HepG2 (cell line): Measurements from ENCODE around the gene RAB2B. TPM values are rescaled to one million over a fixed set of nuclear protein-coding genes. Genes with fewer than 3 reads are reported as not detected.

Experiments
- CREM ChIP-seq, 2 experiments: sonication (generic) in 1 of 2; formaldehyde crosslinking in 1 of 2; IDR thresholded peaks; 2 replicates each; pipeline versions ENCODE4 v1.4.0 to v1.6.1; 2016 to 2020; ENCODE audit warnings: antibody characterized with exemption in 1 of 2, mild to moderate bottlenecking in 1 of 2, missing genetic modification reagents in 1 of 2
- MEIS2 ChIP-seq: sonication (generic); formaldehyde crosslinking; IDR thresholded peaks from 2 replicates; pipeline ENCODE4 v1.9.0; 2021; ENCODE audit warnings: mild to moderate bottlenecking, missing genetic modification reagents
- MXI1 ChIP-seq: IDR thresholded peaks from 3 replicates; pipeline ENCODE4 v1.6.1; 2012; ENCODE audit warnings: low read depth, low read length, inconsistent platforms, borderline replicate concordance
- SMC3 ChIP-seq: IDR thresholded peaks from 2 replicates; pipeline ENCODE4 v1.6.1; 2011; ENCODE audit warnings: low read length, improper control_type of control experiment
- ZFP62 ChIP-seq: sonication (generic); formaldehyde crosslinking; IDR thresholded peaks from 2 replicates; pipeline ENCODE4 v1.4.0; 2020; ENCODE audit warnings: missing genetic modification reagents
- ZNF331 ChIP-seq: sonication (generic); formaldehyde crosslinking; IDR thresholded peaks from 2 replicates; pipeline ENCODE4 v1.4.0; 2020; ENCODE audit warnings: missing genetic modification reagents
- ZNF562 ChIP-seq: sonication (generic); formaldehyde crosslinking; IDR thresholded peaks from 2 replicates; pipeline ENCODE4 v1.8.0; 2022; ENCODE audit warnings: missing genetic modification reagents, borderline replicate concordance
- ZNF781 ChIP-seq: sonication (generic); formaldehyde crosslinking; IDR thresholded peaks from 2 replicates; pipeline ENCODE4 v1.5.1; 2020; ENCODE audit warnings: borderline replicate concordance, mild to moderate bottlenecking, missing genetic modification reagents; ENCODE audit errors: not compliant biosample characterization
- ZSCAN31 ChIP-seq: sonication (generic); formaldehyde crosslinking; IDR thresholded peaks from 2 replicates; pipeline ENCODE4 v1.5.0; 2020; ENCODE audit warnings: low read depth, mild to moderate bottlenecking, missing genetic modification reagents
- polyA plus RNA-seq, 8 experiments: library from polyadenylated mRNA; depleted of rRNA in 3 of 8; stranded (reverse) in 7 of 8; unstranded in 1 of 8; fragments of >200 nt; fragmentation: Illumina TruSeq in 4 of 8; extraction: Trizol in 4 of 8; gene quantifications; 2 replicates each; pipeline versions ENCODE4 v1.2.1 to v1.2.3, GENCODE V29; 2011 to 2016; ENCODE audit warnings: low read depth in 4 of 8, missing spikeins in 1 of 8, mixed read lengths in 1 of 8; ENCODE audit not compliant: insufficient read depth in 1 of 8
- total RNA-seq, 5 experiments: library from RNA; depleted of rRNA; stranded (reverse); fragments of >200 nt; fragmentation: Illumina TruSeq; extraction: Trizol; gene quantifications; 2 replicates each; pipeline ENCODE4 v1.2.3, GENCODE V29; 2016; ENCODE audit warnings: low read depth in 1 of 5
- TF ChIP-seq, protein P1 (sequence below): sonication (generic); formaldehyde crosslinking; IDR thresholded peaks from 2 replicates; pipeline ENCODE4 v1.9.0; 2021; ENCODE audit warnings: missing genetic modification reagents, mild to moderate bottlenecking, borderline replicate concordance
- TF ChIP-seq, protein P2 (sequence below): sonication (generic); formaldehyde crosslinking; IDR thresholded peaks from 2 replicates; pipeline ENCODE4 v1.4.0; 2020; ENCODE audit warnings: missing genetic modification reagents, borderline replicate concordance
- TF ChIP-seq, protein P3 (sequence below): sonication (generic); formaldehyde crosslinking; IDR thresholded peaks from 2 replicates; pipeline ENCODE4 v1.5.0; 2020; ENCODE audit warnings: mild to moderate bottlenecking, missing genetic modification reagents, borderline replicate concordance
- TF ChIP-seq, protein P4 (sequence below): sonication (generic); formaldehyde crosslinking; IDR thresholded peaks from 2 replicates; pipeline ENCODE4 v1.5.0; 2020; ENCODE audit warnings: mild to moderate bottlenecking, missing genetic modification reagents

RAB2B gene
- total and polyA plus RNA-seq, 2 of the 13 experiments (the other 11 are each of a cell fraction or from before 2014, with no cell fraction given): 36.0 to 60.6 TPM

DNA sequence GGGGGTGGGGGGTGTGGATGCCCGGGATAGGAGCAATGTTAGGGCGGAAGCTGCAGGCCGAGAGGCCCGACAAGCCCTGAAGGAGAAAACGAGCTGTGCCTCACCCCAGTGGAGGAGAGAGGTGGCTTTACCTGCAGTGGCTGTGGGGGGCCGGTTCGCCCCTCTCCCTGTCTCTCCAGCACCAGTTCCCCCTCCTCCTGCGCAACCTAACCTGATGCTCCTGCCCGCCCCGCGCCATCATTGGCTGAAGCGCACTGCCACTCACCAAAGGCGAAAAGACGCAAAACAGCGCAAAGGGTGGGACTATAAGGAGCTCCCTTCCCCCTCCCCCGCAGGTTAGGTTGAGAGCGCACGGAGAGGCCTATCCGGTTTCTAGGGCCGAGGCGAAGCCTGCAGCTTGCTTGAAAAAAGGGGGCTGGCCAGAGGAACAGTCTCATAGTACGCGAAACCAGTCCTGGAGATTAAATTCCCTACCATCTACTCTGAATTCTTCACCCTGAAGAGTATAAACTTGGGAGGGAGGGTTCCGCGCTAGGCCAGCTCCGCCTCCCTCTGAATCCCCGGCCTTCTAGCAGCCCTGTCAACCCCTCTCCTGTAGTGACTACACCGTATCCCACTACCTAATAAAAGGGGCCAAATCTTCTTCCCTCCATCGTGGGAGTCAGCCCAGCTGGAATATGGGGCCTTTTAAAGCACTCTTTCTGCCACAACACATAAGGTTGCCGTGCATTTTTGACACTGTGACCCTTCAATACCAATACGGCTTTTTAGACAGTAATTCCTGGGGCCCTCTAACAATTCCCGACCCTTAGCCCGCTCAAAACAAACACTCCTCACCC lies 39.5 kb downstream of the RAB2B start (continued):
- TF ChIP-seq ZNF331: peak; percentile 83
- TF ChIP-seq CREM (IDR thresholded peaks at IDR 0.05): peak; percentile 87
- TF ChIP-seq CREM (CRISPR knock-in tag; IDR thresholded peaks at IDR 0.05): no peak
- TF ChIP-seq, protein P1, sequence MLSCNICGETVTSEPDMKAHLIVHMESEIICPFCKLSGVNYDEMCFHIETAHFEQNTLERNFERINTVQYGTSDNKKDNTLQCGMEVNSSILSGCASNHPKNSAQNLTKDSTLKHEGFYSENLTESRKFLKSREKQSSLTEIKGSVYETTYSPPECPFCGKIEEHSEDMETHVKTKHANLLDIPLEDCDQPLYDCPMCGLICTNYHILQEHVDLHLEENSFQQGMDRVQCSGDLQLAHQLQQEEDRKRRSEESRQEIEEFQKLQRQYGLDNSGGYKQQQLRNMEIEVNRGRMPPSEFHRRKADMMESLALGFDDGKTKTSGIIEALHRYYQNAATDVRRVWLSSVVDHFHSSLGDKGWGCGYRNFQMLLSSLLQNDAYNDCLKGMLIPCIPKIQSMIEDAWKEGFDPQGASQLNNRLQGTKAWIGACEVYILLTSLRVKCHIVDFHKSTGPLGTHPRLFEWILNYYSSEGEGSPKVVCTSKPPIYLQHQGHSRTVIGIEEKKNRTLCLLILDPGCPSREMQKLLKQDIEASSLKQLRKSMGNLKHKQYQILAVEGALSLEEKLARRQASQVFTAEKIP (CRISPR knock-in tag): no peak
- peak; percentile 77 for TF ChIP-seq ZSCAN31 (CRISPR knock-in tag)
- TF ChIP-seq MEIS2: peak; percentile 71
- TF ChIP-seq, protein P2, sequence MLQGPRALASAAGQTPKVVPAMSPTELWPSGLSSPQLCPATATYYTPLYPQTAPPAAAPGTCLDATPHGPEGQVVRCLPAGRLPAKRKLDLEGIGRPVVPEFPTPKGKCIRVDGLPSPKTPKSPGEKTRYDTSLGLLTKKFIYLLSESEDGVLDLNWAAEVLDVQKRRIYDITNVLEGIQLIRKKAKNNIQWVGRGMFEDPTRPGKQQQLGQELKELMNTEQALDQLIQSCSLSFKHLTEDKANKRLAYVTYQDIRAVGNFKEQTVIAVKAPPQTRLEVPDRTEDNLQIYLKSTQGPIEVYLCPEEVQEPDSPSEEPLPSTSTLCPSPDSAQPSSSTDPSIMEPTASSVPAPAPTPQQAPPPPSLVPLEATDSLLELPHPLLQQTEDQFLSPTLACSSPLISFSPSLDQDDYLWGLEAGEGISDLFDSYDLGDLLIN (CRISPR knock-in tag): 0 out of 2 replicates have a peak, but pooled peaks have one; percentile 78
- TF ChIP-seq, protein P3, sequence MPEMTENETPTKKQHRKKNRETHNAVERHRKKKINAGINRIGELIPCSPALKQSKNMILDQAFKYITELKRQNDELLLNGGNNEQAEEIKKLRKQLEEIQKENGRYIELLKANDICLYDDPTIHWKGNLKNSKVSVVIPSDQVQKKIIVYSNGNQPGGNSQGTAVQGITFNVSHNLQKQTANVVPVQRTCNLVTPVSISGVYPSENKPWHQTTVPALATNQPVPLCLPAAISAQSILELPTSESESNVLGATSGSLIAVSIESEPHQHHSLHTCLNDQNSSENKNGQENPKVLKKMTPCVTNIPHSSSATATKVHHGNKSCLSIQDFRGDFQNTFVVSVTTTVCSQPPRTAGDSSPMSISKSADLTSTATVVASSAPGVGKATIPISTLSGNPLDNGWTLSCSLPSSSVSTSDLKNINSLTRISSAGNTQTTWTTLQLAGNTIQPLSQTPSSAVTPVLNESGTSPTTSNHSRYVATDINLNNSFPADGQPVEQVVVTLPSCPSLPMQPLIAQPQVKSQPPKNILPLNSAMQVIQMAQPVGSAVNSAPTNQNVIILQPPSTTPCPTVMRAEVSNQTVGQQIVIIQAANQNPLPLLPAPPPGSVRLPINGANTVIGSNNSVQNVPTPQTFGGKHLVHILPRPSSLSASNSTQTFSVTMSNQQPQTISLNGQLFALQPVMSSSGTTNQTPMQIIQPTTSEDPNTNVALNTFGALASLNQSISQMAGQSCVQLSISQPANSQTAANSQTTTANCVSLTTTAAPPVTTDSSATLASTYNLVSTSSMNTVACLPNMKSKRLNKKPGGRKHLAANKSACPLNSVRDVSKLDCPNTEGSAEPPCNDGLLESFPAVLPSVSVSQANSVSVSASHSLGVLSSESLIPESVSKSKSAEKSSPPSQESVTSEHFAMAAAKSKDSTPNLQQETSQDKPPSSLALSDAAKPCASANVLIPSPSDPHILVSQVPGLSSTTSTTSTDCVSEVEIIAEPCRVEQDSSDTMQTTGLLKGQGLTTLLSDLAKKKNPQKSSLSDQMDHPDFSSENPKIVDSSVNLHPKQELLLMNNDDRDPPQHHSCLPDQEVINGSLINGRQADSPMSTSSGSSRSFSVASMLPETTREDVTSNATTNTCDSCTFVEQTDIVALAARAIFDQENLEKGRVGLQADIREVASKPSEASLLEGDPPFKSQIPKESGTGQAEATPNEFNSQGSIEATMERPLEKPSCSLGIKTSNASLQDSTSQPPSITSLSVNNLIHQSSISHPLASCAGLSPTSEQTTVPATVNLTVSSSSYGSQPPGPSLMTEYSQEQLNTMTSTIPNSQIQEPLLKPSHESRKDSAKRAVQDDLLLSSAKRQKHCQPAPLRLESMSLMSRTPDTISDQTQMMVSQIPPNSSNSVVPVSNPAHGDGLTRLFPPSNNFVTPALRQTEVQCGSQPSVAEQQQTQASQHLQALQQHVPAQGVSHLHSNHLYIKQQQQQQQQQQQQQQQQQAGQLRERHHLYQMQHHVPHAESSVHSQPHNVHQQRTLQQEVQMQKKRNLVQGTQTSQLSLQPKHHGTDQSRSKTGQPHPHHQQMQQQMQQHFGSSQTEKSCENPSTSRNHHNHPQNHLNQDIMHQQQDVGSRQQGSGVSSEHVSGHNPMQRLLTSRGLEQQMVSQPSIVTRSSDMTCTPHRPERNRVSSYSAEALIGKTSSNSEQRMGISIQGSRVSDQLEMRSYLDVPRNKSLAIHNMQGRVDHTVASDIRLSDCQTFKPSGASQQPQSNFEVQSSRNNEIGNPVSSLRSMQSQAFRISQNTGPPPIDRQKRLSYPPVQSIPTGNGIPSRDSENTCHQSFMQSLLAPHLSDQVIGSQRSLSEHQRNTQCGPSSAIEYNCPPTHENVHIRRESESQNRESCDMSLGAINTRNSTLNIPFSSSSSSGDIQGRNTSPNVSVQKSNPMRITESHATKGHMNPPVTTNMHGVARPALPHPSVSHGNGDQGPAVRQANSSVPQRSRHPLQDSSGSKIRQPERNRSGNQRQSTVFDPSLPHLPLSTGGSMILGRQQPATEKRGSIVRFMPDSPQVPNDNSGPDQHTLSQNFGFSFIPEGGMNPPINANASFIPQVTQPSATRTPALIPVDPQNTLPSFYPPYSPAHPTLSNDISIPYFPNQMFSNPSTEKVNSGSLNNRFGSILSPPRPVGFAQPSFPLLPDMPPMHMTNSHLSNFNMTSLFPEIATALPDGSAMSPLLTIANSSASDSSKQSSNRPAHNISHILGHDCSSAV (CRISPR knock-in tag): no peak; the same call in 1 of the 2 replicates
- TF ChIP-seq ZNF562 (CRISPR knock-in tag): no peak
- TF ChIP-seq ZNF781 (CRISPR knock-in tag): peak; percentile 85
- TF ChIP-seq, protein P4, sequence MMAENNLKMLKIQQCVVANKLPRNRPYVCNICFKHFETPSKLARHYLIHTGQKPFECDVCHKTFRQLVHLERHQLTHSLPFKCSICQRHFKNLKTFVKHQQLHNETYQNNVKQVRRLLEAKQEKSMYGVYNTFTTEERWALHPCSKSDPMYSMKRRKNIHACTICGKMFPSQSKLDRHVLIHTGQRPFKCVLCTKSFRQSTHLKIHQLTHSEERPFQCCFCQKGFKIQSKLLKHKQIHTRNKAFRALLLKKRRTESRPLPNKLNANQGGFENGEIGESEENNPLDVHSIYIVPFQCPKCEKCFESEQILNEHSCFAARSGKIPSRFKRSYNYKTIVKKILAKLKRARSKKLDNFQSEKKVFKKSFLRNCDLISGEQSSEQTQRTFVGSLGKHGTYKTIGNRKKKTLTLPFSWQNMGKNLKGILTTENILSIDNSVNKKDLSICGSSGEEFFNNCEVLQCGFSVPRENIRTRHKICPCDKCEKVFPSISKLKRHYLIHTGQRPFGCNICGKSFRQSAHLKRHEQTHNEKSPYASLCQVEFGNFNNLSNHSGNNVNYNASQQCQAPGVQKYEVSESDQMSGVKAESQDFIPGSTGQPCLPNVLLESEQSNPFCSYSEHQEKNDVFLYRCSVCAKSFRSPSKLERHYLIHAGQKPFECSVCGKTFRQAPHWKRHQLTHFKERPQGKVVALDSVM: no peak
- TF ChIP-seq ZFP62: no peak
- no peak for TF ChIP-seq SMC3
- peak; percentile 58; the same call in 1 of the 3 replicates for TF ChIP-seq MXI1
